Measurements from ENCODE around the gene KRTAP29-1.
"Not testable (repeated sequence)": the region's sequence is repeated elsewhere in the genome, so short reads cannot be mapped to it uniquely, and the experiment has no call there.

KRTAP29-1 gene

GRCh38 chr17:41298458-41299135 lies 4.1 kb downstream of the KRTAP29-1 start:
- no peak for DNase-seq (ENCODE audit: low spot score)

DNA sequence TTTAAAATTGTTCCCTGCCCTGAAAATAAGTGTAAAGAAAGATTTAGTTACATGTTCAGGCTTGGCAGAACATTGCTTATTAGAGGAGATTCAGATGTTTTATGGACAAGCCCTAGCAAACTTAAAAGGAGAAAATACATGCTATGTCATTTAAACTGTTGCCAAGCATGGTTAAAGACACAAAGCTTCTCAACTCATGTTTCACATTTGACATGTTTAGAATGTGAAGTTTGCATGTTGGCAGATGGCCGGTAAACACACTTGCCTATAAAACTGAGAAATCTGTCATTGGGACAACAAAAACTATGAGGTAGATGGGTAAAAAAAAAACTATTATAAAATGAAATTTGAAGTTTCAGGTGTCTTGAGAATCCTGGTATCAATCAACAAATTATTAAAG lies 5.8 kb downstream of the KRTAP29-1 start:
- no peak for DNase-seq (ENCODE audit: low spot score)

DNA sequence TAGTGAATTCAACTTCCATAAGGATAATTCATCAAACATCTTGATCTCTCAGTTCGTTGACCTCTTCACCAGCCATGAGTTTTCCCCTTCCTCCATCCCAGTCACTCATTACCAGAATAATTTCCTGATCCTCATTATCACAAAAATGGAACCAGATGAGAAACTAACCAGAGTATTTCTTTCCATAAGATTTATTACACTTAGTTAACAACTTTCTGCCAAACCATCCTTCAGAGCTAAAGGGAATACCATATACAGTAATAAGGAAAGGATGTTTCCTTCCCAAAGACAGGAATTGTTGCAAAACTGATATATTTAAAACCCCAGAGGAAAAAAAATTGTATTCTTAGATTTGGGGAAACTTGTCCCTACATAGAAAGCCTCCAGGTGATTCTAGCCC lies 8.6 kb downstream of the KRTAP29-1 start:
- DNase-seq (ENCODE audit: low spot score): no peak

GRCh38 chr17:41287050-41287449 lies 15.6 kb downstream of the KRTAP29-1 start:
- DNase-seq (ENCODE audit: low spot score): no peak

DNA sequence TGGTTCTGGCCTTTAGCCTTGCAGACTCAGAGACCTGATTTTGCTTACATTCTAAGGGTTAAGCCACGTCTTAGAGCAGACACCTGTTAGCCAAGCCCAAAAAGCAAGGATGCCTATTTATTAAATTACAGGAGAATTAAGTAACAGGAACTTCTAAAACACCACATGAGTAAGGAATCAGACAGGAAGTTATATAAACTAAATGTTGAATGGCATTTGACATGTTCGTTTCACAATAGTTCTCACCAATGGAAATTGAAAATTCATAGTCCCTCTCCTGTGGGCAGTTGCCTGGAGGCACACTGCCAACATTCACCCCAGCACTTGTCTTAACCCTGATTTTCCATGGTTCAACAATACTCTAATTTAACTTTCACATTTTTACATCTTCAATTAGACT lies 18.1 kb downstream of the KRTAP29-1 start:
- no peak for DNase-seq (ENCODE audit: low spot score)

DNA sequence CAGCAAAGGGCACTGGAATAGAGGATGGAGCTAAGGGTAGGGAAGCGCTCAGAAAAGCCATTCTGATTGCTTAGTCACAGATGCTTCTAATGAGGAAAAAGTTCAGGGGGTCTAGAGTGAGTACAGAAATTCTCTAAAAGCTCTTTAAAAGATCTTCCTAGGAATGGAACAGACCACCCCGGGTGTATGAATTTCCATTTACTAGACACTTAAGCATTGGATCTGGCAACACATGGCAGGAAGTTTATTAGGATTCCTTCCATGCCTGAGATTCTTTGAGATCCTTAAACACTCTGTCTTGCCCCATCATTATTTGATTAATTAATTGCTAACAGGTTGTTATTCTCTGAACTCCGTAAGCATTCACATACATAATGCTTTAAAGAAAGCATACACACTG lies 18.6 kb downstream of the KRTAP29-1 start:
- no peak for DNase-seq (ENCODE audit: low spot score)

- no peak for DNase-seq (ENCODE audit: low spot score)
Measured at GRCh38 chr17:41278176-41278955, 24.3 kb downstream of the KRTAP29-1 start.

DNA sequence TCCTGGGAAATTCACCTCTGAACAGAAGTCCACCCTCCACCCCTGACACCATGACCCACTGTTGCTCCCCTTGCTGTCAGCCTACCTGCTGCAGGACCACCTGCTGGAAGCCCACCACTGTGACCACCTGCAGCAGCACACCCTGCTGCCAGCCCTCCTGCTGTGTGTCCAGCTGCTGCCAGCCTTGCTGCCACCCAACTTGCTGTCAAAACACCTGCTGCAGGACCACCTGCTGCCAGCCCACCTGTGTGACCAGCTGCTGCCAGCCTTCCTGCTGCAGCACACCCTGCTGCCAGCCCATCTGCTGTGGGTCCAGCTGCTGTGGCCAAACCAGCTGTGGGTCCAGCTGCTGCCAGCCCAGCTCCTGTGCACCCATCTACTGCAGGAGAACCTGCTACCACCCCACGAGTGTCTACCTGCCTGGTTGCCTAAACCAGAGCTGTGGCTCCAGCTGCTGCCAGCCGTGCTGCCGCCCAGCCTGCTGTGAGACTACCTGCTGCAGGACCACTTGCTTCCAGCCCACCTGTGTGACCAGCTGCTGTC lies 26.9 kb downstream of the KRTAP29-1 start, which contains the start of gene KRTAP9-7:
Gene KRTAP9-7, plus strand, starts transcription at position 51 of the 543 bp plus-strand sequence. Its CDS starts 0 bp downstream, at position 51.
- DNase-seq (ENCODE audit: low spot score): not testable (repeated sequence)

GRCh38 chr17:41271858-41272257 lies 30.8 kb downstream of the KRTAP29-1 start:
- no peak for DNase-seq (ENCODE audit: low spot score)

DNA sequence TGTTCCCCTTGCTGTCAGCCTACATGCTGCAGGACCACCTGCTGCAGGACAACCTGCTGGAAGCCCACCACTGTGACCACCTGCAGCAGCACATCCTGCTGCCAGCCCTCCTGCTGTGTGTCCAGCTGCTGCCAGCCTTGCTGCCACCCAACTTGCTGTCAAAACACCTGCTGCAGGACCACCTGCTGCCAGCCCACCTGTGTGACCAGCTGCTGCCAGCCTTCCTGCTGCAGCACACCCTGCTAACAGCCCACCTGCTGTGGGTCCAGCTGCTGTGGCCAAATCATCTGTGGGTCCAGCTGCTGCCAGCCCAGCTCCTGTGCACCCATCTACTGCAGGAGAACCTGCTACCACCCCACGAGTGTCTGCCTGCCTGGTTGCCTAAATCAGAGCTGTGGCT lies 31.3 kb downstream of the KRTAP29-1 start:
- not testable (repeated sequence) for DNase-seq (ENCODE audit: low spot score)

DNA sequence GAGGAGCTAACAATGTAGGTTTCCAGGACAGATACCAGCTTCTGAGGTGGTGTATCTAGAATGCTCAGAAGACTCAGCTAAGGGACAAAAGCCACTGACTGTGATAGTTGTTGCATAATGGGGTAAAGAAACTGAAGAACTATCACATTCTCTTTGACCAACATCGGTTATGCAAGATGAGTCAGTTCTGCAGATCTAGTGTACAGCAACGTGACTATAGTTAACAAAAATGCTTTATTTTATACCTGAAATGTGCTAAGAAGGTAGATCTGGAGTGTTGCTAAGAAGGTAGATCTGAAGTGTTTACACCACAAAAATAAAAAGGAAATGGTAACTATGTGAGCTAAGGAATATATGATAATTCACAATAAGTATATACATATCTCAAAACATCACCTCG lies 34.9 kb downstream of the KRTAP29-1 start:
- no peak for DNase-seq (ENCODE audit: low spot score)

DNA sequence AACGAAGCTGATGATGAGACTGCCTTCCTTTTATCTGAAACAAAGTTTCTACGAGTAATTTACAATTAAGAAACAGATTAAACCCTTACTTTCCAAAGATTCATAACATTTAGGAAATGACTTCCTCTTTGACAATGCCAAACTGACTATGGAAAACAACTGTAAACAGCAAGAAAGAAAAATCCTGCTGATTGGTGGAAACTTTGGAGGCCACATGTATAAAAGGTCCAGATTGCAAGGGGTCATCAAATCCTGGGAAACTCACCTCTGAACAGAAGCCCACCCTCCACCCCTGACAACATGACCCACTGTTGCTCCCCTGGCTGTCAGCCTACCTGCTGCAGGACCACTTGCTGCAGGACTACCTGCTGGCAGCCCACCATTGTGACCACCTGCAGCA lies 37.6 kb downstream of the KRTAP29-1 start, which contains the start of gene KRTAP9-6:
Gene KRTAP9-6, plus strand, starts transcription at position 301 of the 400 bp plus-strand sequence. Its CDS starts 0 bp downstream, at position 301.
- no peak for DNase-seq (ENCODE audit: low spot score)

DNA sequence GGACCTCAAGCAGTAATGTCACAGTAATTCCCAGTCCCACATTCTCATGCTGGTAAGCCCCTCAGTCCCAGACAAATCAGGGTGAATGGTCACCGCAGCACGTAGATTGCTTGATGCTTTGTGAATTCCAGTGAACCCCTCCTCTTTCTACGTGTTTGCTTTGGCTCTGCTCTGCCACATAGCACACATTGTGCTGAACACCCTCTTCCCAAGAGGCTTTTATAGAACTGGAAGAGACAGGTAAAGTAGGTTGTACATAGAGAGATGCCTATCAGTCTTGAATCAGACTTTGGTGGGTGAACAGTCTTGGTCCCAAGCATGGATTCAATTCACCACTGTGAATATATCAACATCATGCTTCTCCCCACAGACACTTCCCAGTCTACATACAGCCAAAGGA lies 38.1 kb downstream of the KRTAP29-1 start:
- no peak for DNase-seq (ENCODE audit: low spot score)

GRCh38 chr17:41263212-41263611 lies 39.4 kb downstream of the KRTAP29-1 start:
- DNase-seq (ENCODE audit: low spot score): no peak

DNA sequence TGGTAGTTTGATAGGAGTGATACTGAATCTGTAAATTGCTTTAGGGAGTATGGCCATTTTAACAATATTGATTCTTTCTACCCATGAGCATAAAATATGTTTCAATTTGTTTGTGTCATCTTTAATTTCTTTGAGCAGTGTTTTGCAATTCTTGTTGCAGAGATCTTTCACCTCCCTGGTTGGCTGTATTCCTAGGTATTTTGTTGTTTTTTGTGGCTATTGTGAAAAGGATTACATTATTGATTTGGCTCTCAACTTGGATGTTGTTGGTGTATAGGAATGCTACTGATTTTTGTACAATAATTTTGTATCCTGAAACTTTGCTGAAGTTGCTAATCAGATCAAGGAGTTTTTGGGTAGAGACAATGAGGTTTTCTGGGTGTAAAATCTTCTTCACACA lies 44.2 kb downstream of the KRTAP29-1 start:
- no peak for DNase-seq (ENCODE audit: low spot score)

DNA sequence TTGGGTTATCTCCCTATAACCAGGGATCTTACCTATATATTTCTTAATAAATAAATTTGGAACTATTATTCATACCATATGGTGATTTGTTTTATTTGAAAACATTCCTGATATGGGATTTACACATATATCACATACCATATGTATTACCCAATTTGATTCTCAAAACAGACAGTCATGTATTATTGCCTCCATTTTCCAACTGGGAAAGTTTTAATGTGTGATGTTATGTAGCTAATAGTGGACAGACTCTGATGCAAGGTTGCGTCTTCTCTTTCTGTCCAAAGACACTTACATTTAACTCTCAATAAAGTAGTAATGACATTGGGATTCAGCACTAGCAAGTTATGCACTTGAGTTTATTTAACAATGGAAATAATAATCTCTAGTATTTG lies 46.4 kb downstream of the KRTAP29-1 start:
- no peak for DNase-seq (ENCODE audit: low spot score)

GRCh38 chr17:41255381-41256290 lies 47.0 kb downstream of the KRTAP29-1 start, which contains the start of gene KRTAP9-9:
Gene KRTAP9-9 (plus strand): TSS chr17:41255384.
- DNase-seq (ENCODE audit: low spot score): not testable (repeated sequence)

GRCh38 chr17:41254861-41255260 lies 47.8 kb downstream of the KRTAP29-1 start:
- no peak for DNase-seq (ENCODE audit: low spot score)
